ENCODE results near the gene MEIKIN. TPM values are rescaled to one million over a fixed set of nuclear protein-coding genes. Genes with fewer than 3 reads are reported as not detected.

MEIKIN gene
- total RNA-seq, 1 donor from 2014 or later, result not detected

DNA sequence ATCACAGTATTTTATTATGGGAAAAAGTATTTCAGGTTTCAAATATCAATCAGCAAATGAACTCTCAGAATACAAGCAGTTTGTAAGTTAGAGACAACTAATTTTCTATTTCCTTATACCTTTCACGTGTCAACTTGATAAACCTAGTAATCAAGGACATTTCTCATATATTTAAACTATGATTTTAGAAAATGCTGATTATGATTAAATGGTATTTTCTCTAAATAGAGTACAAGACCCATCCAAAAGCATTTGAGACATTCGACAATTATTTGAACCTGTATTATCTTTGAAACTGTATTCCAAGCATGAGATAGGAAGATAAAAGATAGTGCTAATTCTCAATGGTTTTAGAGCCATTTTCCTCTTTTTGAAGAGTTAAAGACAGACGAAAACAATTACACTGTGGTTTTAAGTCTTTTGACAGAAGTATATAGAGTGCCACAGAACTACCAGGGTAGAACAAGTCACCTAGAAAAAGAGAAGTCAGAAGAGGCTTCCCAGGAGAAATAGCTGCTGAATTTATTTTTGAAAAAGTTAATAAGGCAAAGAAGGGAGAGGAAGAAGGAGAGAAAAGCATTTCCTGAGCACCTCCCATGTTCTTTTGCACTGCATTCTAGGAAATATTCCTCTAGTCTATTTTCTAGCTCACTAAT lies 5.6 kb downstream of the MEIKIN start:
- DNase-seq, result no peak
- Mint-ChIP-seq H3K9me3 (ENCODE audit: unreplicated experiment) (no peaks in the 10 kb centered on the region), H3K36me3 (ENCODE audit: unreplicated experiment) (no peaks in the 10 kb centered on the region), H3K4me3 (ENCODE audit: unreplicated experiment) (no peak overlapping the region), H3K4me1 (ENCODE audit: low read depth, unreplicated experiment) (no peaks in the 10 kb centered on the region), H3K27me3 (ENCODE audit: unreplicated experiment) (no peaks in the 10 kb centered on the region), H3K27ac (ENCODE audit: unreplicated experiment) (no peak overlapping the region)
- no peak for TF ChIP-seq CTCF (IDR thresholded peaks at IDR 0.05; ENCODE audit: partially characterized antibody, unreplicated experiment)

DNA sequence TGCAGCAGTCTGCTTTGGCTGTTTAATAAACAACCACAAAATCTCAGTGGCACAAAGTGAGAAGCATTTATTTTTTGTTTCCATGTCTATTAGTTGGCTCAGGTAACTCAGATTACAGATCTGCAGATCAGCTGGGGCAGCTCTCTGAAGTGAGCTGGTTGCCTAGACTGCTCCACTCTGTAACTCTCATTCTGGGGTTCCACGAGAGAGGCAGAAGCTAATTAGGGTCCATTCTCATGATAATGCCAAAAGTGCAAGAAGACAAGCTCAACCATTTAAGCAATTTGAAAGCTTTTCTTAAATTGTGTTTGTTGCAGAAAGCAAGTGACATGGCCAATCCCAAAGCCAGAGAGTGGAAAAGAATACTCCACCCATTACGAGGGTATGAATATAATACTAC lies 13.2 kb downstream of the MEIKIN start:
- H3K36me3 Mint-ChIP-seq (ENCODE audit: unreplicated experiment), result peaks cover 9% of the 10 kb centered on the region
- no peak overlapping the region for H3K4me3 Mint-ChIP-seq (ENCODE audit: unreplicated experiment)
- no peak overlapping the region for H3K27ac Mint-ChIP-seq (ENCODE audit: unreplicated experiment)
- H3K4me1 Mint-ChIP-seq (ENCODE audit: low read depth, unreplicated experiment), result no peaks in the 10 kb centered on the region
- no peak for TF ChIP-seq CTCF (IDR thresholded peaks at IDR 0.05; ENCODE audit: partially characterized antibody, unreplicated experiment)
- H3K27me3 Mint-ChIP-seq (ENCODE audit: unreplicated experiment), result no peaks in the 10 kb centered on the region
- H3K9me3 Mint-ChIP-seq (ENCODE audit: unreplicated experiment), result no peaks in the 10 kb centered on the region
- no peak for DNase-seq

- Mint-ChIP-seq H3K27ac (ENCODE audit: unreplicated experiment) (no peak overlapping the region), H3K9me3 (ENCODE audit: unreplicated experiment) (peaks cover 2% of the 10 kb centered on the region), H3K4me3 (ENCODE audit: unreplicated experiment) (no peak overlapping the region), H3K4me1 (ENCODE audit: low read depth, unreplicated experiment) (no peaks in the 10 kb centered on the region), H3K27me3 (ENCODE audit: unreplicated experiment) (no peaks in the 10 kb centered on the region), H3K36me3 (ENCODE audit: unreplicated experiment) (peaks cover 9% of the 10 kb centered on the region)
- TF ChIP-seq CTCF (IDR thresholded peaks at IDR 0.05; ENCODE audit: partially characterized antibody, unreplicated experiment), result no peak
- DNase-seq, result no peak
These were observed 16.5 kb downstream of the MEIKIN start for GRCh38 chr5:131928957-131929356.

- Mint-ChIP-seq H3K27ac (ENCODE audit: unreplicated experiment) (no peak overlapping the region), H3K9me3 (ENCODE audit: unreplicated experiment) (peaks cover 2% of the 10 kb centered on the region), H3K27me3 (ENCODE audit: unreplicated experiment) (no peaks in the 10 kb centered on the region), H3K4me3 (ENCODE audit: unreplicated experiment) (no peak overlapping the region), H3K36me3 (ENCODE audit: unreplicated experiment) (peaks cover 9% of the 10 kb centered on the region), H3K4me1 (ENCODE audit: low read depth, unreplicated experiment) (no peaks in the 10 kb centered on the region)
- no peak for TF ChIP-seq CTCF (IDR thresholded peaks at IDR 0.05; ENCODE audit: partially characterized antibody, unreplicated experiment)
- DNase-seq, result no peak
These were observed 19.3 kb downstream of the MEIKIN start for GRCh38 chr5:131926168-131926567.

DNA sequence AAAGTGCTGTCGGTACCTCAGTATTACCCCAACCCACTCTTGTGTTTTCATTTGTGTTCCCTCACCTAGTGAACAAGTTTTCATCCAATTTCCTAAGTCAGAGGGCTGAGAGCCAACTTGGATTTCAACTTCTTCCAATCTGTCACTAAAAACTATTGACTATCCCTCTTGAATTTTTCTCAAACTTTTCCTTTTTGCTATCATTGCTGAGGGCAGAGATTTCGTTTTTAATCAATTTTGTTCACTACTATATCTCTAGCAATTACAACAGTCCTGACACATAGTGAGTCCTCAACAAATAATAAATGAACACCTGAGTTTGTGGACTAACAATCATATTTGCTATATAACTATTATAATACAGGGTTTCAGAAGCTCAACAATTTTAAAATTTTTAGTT lies 29.0 kb downstream of the MEIKIN start:
- H3K27me3 Mint-ChIP-seq (ENCODE audit: unreplicated experiment), result no peaks in the 10 kb centered on the region
- no peak for TF ChIP-seq CTCF (IDR thresholded peaks at IDR 0.05; ENCODE audit: partially characterized antibody, unreplicated experiment)
- no peaks in the 10 kb centered on the region for H3K36me3 Mint-ChIP-seq (ENCODE audit: unreplicated experiment)
- H3K9me3 Mint-ChIP-seq (ENCODE audit: unreplicated experiment), result peaks cover 1% of the 10 kb centered on the region
- no peak for DNase-seq
- H3K4me3 Mint-ChIP-seq (ENCODE audit: unreplicated experiment), result no peak overlapping the region
- no peaks in the 10 kb centered on the region for H3K4me1 Mint-ChIP-seq (ENCODE audit: low read depth, unreplicated experiment)
- no peak overlapping the region for H3K27ac Mint-ChIP-seq (ENCODE audit: unreplicated experiment)
